Measurements from ENCODE around the gene SPTBN1. TPM values are rescaled to one million over a fixed set of nuclear protein-coding genes. Genes with fewer than 3 reads are reported as not detected.
"Not testable (repeated sequence)": the region's sequence is repeated elsewhere in the genome, so short reads cannot be mapped to it uniquely, and the experiment has no call there.

The SPTBN1 gene
- total RNA-seq, 1 donor from 2014 or later: 320 TPM

DNA sequence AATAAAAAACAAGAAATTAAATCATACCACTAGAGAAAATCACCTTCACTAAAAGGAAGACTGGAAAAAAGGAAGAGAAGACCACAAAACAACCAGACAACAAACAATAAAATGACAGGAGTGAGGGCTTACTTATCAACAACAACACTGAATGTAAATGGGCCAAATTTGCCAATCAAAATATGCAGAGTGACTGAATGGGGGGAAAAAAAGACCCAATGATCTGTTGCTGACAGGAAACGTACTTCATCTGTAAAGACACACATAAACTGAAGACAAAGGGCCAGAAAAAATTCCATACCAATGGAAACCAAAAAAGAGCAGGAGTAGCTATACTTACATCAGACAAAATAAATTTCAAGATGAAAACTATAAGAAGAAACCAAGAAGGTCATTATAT lies 241.8 kb downstream of the SPTBN1 start:
- no peak for DNase-seq (ENCODE audit: low spot score)

- not testable (repeated sequence) for DNase-seq (ENCODE audit: low spot score)
These were observed 242.8 kb downstream of the SPTBN1 start for GRCh38 chr2:54698926-54699325.

- DNase-seq (ENCODE audit: low spot score): no peak
These were observed 243.5 kb downstream of the SPTBN1 start for GRCh38 chr2:54699665-54700064.

GRCh38 chr2:54701029-54701428 lies 244.9 kb downstream of the SPTBN1 start:
- no peak for DNase-seq (ENCODE audit: low spot score)

GRCh38 chr2:54704238-54704637 lies 248.1 kb downstream of the SPTBN1 start:
- no peak for DNase-seq (ENCODE audit: low spot score)

GRCh38 chr2:54704688-54705605 lies 248.8 kb downstream of the SPTBN1 start:
- DNase-seq (ENCODE audit: low spot score): peak; percentile 87

GRCh38 chr2:54706622-54707021 lies 250.5 kb downstream of the SPTBN1 start:
- no peak for DNase-seq (ENCODE audit: low spot score)

GRCh38 chr2:54708584-54709335 lies 252.6 kb downstream of the SPTBN1 start:
- peak; percentile 43 for DNase-seq (ENCODE audit: low spot score)

GRCh38 chr2:54709336-54709809 lies 253.2 kb downstream of the SPTBN1 start:
- peak; percentile 35 for DNase-seq (ENCODE audit: low spot score)

DNA sequence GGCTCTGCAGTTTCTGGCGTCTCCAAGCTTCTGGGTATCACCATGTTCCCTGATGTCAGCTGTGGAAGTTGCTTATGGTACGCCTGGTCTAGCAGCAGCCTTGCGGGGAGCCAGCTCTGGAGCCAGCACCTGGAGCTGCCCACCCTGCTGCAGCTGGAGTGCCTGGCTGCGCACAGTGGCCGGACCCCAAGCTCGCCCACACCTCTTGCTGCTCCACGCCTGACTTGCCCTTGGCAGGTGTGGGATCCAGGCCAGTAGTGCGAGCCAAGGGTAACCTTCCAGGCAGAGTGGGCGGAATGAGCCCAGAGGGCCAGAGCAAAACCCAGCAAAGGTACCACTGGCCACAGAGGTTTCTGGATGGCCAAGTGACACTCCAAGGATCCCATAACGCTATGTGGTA lies 254.1 kb downstream of the SPTBN1 start:
- no peak for DNase-seq (ENCODE audit: low spot score)

DNA sequence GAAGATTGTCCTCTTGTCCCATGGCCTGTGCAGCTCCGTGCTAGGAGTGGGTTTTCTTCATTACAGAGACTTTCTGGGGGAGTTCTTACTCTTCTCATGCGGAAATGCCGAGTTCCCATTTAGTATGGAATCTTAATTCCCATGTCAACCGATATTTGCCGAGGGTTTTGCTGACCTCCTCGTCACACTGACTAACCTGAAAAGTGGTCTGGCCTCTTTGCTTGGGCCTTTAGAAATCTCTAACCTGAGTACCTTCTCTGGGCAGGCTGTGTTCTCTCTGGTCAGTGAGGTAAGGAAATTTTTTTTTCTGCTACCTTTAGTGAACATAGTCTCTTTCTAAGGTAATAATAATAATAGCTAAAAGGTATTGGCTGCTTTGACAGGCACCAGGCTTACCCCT lies 256.4 kb downstream of the SPTBN1 start:
- no peak for DNase-seq (ENCODE audit: low spot score)

DNA sequence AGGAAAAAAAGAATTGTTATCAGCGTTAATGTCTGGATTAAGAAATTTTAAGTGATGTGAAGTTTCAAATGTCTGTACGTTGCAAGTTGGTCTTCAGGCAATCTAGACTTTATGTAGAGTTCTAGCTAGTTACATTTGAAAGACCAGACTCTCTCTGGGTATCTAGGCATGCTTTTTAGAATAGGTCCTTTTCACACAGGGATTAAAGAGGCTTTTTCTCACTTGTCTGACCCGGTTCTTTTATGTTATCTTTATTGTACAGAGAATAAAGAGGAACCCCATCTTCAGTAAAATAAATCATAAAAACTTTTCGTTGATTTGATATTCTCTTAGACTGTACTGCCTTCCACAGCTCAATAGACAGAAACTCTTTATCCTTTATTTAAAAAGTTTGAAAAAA lies 258.9 kb downstream of the SPTBN1 start:
- no peak for DNase-seq (ENCODE audit: low spot score)

- no peak for DNase-seq (ENCODE audit: low spot score)
These were observed 260.2 kb downstream of the SPTBN1 start for GRCh38 chr2:54716375-54716774.

DNA sequence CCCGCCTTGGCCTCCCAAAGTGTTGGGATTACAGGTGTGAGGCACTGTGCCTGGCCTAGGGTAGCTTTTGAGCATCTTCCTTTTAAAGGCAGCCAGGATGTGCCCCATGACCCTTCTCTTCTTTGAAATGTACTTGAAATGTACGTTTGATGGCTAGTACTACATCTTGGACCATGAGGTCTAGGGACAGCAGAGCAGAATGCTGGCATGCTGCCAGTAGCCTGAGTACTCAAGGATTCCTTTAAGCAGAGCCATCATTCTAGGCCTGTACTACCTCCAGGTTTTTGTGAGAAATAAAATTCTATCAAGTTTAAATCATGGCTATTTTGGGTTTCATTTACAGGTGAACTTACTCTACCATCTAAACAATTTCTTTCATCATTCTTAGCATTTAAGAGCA lies 264.4 kb downstream of the SPTBN1 start:
- DNase-seq (ENCODE audit: low spot score): no peak

Other genes starting within 250 kb of the SPTBN1 start
- 0.24 TPM for gene TSPYL6, start 200.1 kb upstream of the SPTBN1 start, total RNA-seq (ENCODE audit: insufficient read depth, low replicate concordance)

All from umbilical cord (tissue), 2 donors.